Prostate gland (tissue), 2 donors: ENCODE data around the gene NANOG. TPM values are rescaled to one million over a fixed set of nuclear protein-coding genes. Genes with fewer than 3 reads are reported as not detected.
A peak's percentile ranks its signal among the peaks of the same experiment; 100 is the strongest.
"Not testable (repeated sequence)": the region's sequence is repeated elsewhere in the genome, so short reads cannot be mapped to it uniquely, and the experiment has no call there.

ENCODE experiments used
- DNase-seq: peaks from one replicate; pipeline ENCODE4 v3.0.0-alpha.2; 2019; ENCODE audit warnings: low spot score
- H3K27ac ChIP-seq, 2 donors: fragments of 200-600 bp; sonication (generic); 2 replicates each; pipeline ENCODE4 v1.5.1; 2017 to 2019
- H3K27me3 ChIP-seq: fragments of 200-600 bp; sonication (generic); replicated peaks from 2 replicates; pipeline ENCODE4 v1.5.1; 2019; ENCODE audit not compliant: insufficient read depth
- H3K36me3 ChIP-seq, 2 donors: fragments of 200-600 bp; sonication (generic); 1 replicate in 1 of 2; 2 replicates in 1 of 2; pipeline versions ENCODE4 v1.5.1 to v1.8.1; 2017 to 2019
- H3K4me1 ChIP-seq: fragments of 200-600 bp; sonication (generic); replicated peaks from 2 replicates; pipeline ENCODE4 v1.5.1; 2019
- H3K4me3 ChIP-seq, 2 donors: fragments of 200-600 bp; sonication (generic); 2 replicates each; pipeline ENCODE4 v1.5.1; 2017 to 2019
- H3K9me3 ChIP-seq: fragments of 200-600 bp; sonication (generic); 2 replicates; pipeline ENCODE4 v1.5.1; 2017
- CTCF ChIP-seq, 4 experiments: fragments of 200-600 bp in 2 of 4; fragments of 450-650 bp in 2 of 4; sonication (generic) in 2 of 4; IDR thresholded peaks; 1 replicate in 3 of 4; 2 replicates in 1 of 4; pipeline ENCODE4 v1.5.1; 2016 to 2019; ENCODE audit warnings: antibody characterized with exemption in 4 of 4, mild to moderate bottlenecking in 2 of 4, moderate library complexity in 2 of 4
- POLR2A ChIP-seq: fragments of 450-650 bp; IDR thresholded peaks from one replicate; pipeline ENCODE4 v1.6.1; 2016; ENCODE audit warnings: antibody characterized with exemption, mild to moderate bottlenecking
- POLR2AphosphoS5 ChIP-seq: sonication (generic); formaldehyde crosslinking; IDR thresholded peaks from one replicate; pipeline ENCODE4 v1.6.1; 2017; ENCODE audit warnings: antibody characterized with exemption
- WGBS: methylation state at CpG from one replicate; pipeline ENCODE4 v1.1.5; 2018; 5-methylcytosine and 5-hydroxymethylcytosine counted together
- intact Hi-C: fragments of 100-400 bp; cut with DNase I; formaldehyde crosslinking; loops from one replicate; pipeline ENCODE4 v1.14.2; 2022
- total RNA-seq, 2 donors: library from RNA; depleted of rRNA; stranded (reverse); fragments of >200 nt; gene quantifications; one replicate each; pipeline ENCODE4 v1.1.0, GENCODE V29; 2016

The NANOG gene
- total RNA-seq, 2 donors from 2014 or later, result 0.05 to 0.23 TPM

- Histone ChIP-seq H3K4me1 (no peaks in the 10 kb centered on the region), H3K36me3 (no peaks in the 10 kb centered on the region), H3K4me3 (no peak overlapping the region), H3K27me3 (no peaks in the 10 kb centered on the region), H3K27ac (no peak overlapping the region), H3K9me3 (no peaks in the 10 kb centered on the region)
- 6% methylated on average over 2 of the region's 2 CpGs for WGBS
- peak; percentile 15 for DNase-seq
- intact Hi-C loops, result no loop called here
- TF ChIP-seq CTCF (IDR thresholded peaks at IDR 0.05) (peak in 3 of 4 experiments; percentile 50 to 57 (median 53)), POLR2A (no peak), POLR2AphosphoS5 (no peak)
Measured at GRCh38 chr12:7806863-7807487, 17.8 kb downstream of the NANOG start.

GRCh38 chr12:7825754-7826153 lies 36.6 kb downstream of the NANOG start:
- H3K36me3 ChIP-seq, H3K9me3 ChIP-seq, H3K4me3 ChIP-seq, H3K27ac ChIP-seq, intact Hi-C loops, DNase-seq, H3K27me3 ChIP-seq, H3K4me1 ChIP-seq: not testable (repeated sequence)
- 57% methylated on average over 4 of the region's 4 CpGs for WGBS

GRCh38 chr12:7829737-7830136 lies 40.5 kb downstream of the NANOG start:
- H3K4me3 ChIP-seq, H3K9me3 ChIP-seq, H3K27ac ChIP-seq, H3K36me3 ChIP-seq, DNase-seq, H3K27me3 ChIP-seq, intact Hi-C loops, H3K4me1 ChIP-seq: not testable (repeated sequence)
- WGBS, result 90% methylated on average over 4 of the region's 4 CpGs

- Histone ChIP-seq H3K4me3 (no peak overlapping the region), H3K27me3 (no peaks in the 10 kb centered on the region), H3K36me3 (no peaks in the 10 kb centered on the region), H3K27ac (no peak overlapping the region), H3K4me1 (no peaks in the 10 kb centered on the region), H3K9me3 (no peaks in the 10 kb centered on the region)
- TF ChIP-seq POLR2AphosphoS5, result no peak
- TF ChIP-seq POLR2A, result no peak
- peak in 1 of 4 experiments; percentile 26 for TF ChIP-seq CTCF (IDR thresholded peaks at IDR 0.05)
- WGBS, result 61% methylated on average over 6 of the region's 6 CpGs
- DNase-seq, result no peak
- intact Hi-C loops, result no loop called here
Measured at GRCh38 chr12:7832059-7832696, 43.0 kb downstream of the NANOG start.

GRCh38 chr12:7833201-7833600 lies 44.0 kb downstream of the NANOG start:
- H3K4me1 ChIP-seq, H3K9me3 ChIP-seq, intact Hi-C loops, H3K27me3 ChIP-seq, DNase-seq, H3K36me3 ChIP-seq, H3K27ac ChIP-seq, H3K4me3 ChIP-seq: not testable (repeated sequence)
- 84% methylated on average over 6 of the region's 6 CpGs for WGBS

- 91% methylated on average over 4 of the region's 4 CpGs for WGBS
- no peak overlapping the region for H3K27ac ChIP-seq
- H3K27me3 ChIP-seq, result no peaks in the 10 kb centered on the region
- H3K9me3 ChIP-seq, result no peaks in the 10 kb centered on the region
- no peaks in the 10 kb centered on the region for H3K36me3 ChIP-seq
- DNase-seq, result no peak
- no peak for TF ChIP-seq CTCF (IDR thresholded peaks at IDR 0.05)
- TF ChIP-seq POLR2AphosphoS5, result no peak
- no peak for TF ChIP-seq POLR2A
- H3K4me1 ChIP-seq, result no peaks in the 10 kb centered on the region
- H3K4me3 ChIP-seq, result no peak overlapping the region
- intact Hi-C loops, result no loop called here
Measured at GRCh38 chr12:7833831-7834230, 44.6 kb downstream of the NANOG start.
